Dedifferentiated amniotic fluid mesenchymal stem cell (primary cell): Measurements from ENCODE around the gene GIPR.
"Not testable (repeated sequence)": the region's sequence is repeated elsewhere in the genome, so short reads cannot be mapped to it uniquely, and the experiment has no call there.

ENCODE experiments used
- DNase-seq: peaks from one replicate; pipeline ENCODE4 v3.0.0-alpha.2; 2016; ENCODE audit errors: extremely low spot score

Gene GIPR, protein sequence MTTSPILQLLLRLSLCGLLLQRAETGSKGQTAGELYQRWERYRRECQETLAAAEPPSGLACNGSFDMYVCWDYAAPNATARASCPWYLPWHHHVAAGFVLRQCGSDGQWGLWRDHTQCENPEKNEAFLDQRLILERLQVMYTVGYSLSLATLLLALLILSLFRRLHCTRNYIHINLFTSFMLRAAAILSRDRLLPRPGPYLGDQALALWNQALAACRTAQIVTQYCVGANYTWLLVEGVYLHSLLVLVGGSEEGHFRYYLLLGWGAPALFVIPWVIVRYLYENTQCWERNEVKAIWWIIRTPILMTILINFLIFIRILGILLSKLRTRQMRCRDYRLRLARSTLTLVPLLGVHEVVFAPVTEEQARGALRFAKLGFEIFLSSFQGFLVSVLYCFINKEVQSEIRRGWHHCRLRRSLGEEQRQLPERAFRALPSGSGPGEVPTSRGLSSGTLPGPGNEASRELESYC

DNA sequence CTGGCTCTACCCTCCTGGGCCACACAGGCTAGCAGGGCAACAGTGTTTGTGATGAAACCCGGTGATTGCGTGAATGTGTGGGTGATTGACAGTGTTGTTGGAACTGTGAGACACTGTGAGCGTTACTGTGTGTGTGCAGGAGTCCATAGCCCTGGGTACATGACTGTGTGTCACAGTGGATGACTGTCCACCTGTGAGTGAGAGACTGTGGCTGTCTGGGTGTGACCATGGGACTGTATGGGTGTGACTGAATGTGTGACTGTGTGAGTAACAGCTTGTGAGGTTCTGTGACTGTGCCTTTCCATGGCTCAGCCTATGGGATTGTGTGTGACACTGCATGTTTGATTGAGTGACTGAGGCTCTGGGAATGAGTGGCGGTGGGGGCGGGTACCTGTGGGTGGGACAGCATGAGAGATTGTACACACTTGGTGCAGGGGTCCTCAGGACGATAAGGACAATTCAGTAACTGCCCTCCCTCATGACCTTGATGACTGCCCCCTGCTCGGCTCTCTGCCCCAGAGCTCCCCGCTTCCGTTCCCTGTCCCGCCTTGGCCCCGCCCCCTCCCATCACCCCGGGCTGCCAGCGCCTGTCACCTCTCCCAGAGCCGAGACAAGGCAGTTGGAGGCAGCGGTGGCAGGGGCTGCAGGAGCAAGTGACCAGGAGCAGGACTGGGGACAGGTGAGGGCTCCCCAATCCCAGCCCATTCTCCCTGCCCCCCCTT, at the start of gene GIPR:
GIPR (plus strand) TSS at position 602 of the 722 bp plus-strand sequence. CDS start 1,300 bp downstream, outside the sequence.
- DNase-seq, result no peak

DNA sequence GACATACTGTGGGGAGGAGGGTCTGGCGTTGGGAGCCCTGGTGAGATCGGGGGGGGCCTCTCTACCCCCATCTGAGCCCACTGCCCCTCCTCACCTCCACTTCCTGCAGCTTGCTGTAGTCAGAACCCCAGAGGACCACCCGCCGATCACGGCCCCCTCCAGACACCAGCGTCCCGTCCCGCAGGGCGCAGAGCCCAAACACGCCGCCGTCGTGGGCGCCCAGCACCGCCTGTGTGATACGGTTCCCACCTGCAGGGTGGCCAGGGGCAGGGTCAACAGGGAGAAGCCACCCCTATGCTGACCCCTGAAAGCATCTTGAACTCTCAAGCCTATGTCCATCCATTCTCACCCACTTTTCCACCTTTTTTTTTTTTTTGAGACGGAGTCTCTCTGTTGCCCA, 46.6 kb upstream of the GIPR start:
- DNase-seq, result no peak

GRCh38 chr19:45621976-45622503, 46.0 kb upstream of the GIPR start:
- no peak for DNase-seq

DNA sequence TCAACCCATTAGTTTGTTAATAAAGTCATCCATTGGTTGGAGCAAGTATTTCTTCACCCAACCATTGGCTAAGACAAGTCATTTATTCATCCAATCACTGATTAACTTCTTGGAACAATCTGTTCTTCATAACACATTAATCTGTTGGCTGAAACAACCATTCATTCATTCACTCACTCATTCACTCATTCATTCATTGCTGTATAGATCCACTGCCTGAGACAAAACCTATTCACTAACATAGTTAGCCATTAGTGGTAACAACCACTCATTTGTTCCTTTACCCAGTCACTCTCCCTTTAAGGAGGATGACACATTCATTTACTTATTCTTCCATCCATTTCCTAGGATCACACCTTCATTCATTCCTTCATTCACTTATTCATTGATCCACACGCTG, 44.0 kb upstream of the GIPR start:
- DNase-seq, result no peak

GRCh38 chr19:45628219-45628618, 39.8 kb upstream of the GIPR start:
- not testable (repeated sequence) for DNase-seq

DNA sequence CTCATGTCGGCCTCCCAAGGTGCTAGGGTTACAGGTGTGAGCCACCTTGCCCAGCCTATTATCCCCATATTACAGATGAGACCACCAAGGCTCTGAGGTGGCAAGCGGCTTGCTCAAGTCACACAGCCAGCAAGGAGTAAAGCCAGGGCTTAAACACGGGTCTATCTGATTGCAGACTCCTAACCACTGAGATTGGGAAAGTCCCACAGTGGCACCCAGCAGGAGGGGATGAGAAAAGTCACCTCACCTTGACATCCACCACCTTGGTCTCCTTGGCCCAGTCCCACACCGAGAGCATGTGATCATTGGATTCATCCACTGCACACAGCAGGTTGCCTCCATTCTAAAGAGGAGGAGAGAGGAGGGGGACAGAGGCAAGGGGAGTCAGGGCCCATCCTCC, 38.3 kb upstream of the GIPR start:
- DNase-seq, result no peak

GRCh38 chr19:45630463-45630862, 37.6 kb upstream of the GIPR start:
- peak; percentile 81 for DNase-seq

- DNase-seq, result peak; percentile 91
Observed at GRCh38 chr19:45632468-45633196, 35.4 kb upstream of the GIPR start.

GRCh38 chr19:45636275-45636674, 31.7 kb upstream of the GIPR start:
- no peak for DNase-seq

GRCh38 chr19:45636902-45637301, 31.1 kb upstream of the GIPR start:
- DNase-seq, result no peak

GRCh38 chr19:45637890-45638667, 29.9 kb upstream of the GIPR start:
- DNase-seq, result no peak

GRCh38 chr19:45638930-45639729, 28.9 kb upstream of the GIPR start, which contains the start of gene EML2:
EML2 (minus strand) TSS chr19:45639397; CDS start chr19:45639376, 21 bp downstream.
- no peak for DNase-seq

- DNase-seq, result no peak
Observed at GRCh38 chr19:45640849-45641273, 27.2 kb upstream of the GIPR start.

GRCh38 chr19:45641274-45642105, 26.5 kb upstream of the GIPR start:
- DNase-seq, result peak; percentile 22

- DNase-seq, result peak; percentile 70
Observed at GRCh38 chr19:45643024-45643926, 24.7 kb upstream of the GIPR start.

DNA sequence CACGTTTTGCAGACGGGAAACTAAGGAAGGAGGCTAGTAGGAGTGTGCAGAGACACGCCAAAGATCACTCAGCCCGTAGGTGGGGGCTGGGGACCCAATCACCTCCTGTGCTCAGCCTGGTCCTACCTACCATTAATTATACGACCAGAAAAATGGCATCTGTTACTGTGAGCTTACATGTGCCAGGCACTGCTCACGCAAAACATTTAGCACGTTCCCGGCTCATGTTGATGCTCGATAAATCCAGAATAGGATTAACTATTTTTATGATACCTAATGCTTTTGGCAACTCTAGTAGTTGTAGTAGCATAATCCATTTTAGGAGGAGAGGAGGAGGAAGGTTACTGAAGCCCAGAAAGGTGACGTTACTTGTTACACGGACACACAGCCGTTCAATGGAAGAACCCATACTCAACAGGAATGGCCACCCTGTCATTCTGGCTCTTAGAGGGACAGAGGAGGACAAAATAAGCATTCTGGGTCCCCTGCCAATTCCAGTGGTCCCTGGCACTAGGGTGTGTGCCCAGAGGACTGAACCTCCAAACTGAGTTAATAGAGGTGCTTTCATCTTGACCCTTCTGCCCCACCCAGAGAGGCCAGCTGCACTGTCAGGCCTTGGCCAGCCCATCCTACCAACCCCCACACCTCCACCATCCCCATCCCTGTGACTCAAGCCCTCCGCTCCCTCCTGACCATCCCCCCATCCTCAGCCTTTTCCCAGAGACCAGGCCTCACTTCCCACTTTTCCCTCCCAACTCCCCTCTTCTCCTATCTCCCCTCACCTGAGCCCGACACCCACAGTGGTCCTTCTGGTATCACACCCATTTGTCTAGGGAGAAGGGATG, 23.9 kb upstream of the GIPR start:
- no peak for DNase-seq

DNA sequence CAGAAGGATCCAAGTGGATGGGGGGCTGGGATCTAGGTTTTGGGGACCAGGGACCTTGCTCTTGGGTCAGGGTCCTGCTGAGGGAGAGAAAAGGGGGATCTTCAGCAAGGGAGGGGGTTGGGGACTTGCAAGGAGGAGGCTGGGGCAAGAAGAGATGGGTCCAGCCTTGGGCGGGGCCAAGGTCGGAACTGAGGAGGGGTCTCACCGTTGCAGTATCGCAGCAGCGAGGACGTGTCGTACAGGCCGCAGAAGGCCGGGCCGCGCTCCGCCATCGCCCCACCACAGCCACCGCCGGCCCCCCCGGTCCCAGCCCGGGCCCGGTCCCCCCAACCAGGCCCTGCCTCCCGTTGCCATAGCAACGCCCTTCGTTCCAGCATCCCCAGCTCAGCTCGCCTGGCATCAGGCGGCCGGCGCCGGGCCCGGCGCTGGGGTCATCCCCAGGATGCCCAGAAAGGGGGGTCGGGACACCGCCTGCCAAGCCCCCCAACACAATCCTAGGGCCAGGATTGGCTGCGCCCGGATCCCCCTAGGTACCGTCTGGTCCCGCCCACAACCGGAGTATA, 22.9 kb upstream of the GIPR start:
- DNase-seq, result no peak
